Natural killer cell (primary cell): Measurements from ENCODE around the gene CNKSR3. TPM values are rescaled to one million over a fixed set of nuclear protein-coding genes. Genes with fewer than 3 reads are reported as not detected.

Experiments
- ATAC-seq, 3 donors: fragments of 150-1000 bp in 2 of 3; fragments of 200-7000 bp in 1 of 3; cut with Tn5 transposase; 1 replicate in 1 of 3; 2 replicates in 2 of 3; pipeline ENCODE4 v1.10.0; 2021; ENCODE audit warnings: mild to moderate bottlenecking in 2 of 3, moderate library complexity in 2 of 3
- DNase-seq, 2 donors: peaks; one replicate each; pipeline versions ENCODE4 v3.0.0 to v3.0.0-alpha.2; 2013 to 2021; ENCODE audit warnings: mixed read lengths in 1 of 2
- H3K27ac ChIP-seq: one replicate; pipeline ENCODE4 v1.5.1; 2013; ENCODE audit warnings: mild to moderate bottlenecking, low read length
- H3K27me3 ChIP-seq: one replicate; pipeline ENCODE4 v1.6.1; 2013; ENCODE audit warnings: low read length; ENCODE audit not compliant: control insufficient read depth, insufficient read depth
- H3K36me3 ChIP-seq: one replicate; pipeline ENCODE4 v1.6.1; 2013; ENCODE audit warnings: low read length; ENCODE audit not compliant: control insufficient read depth, insufficient read depth
- H3K4me1 ChIP-seq: one replicate; pipeline ENCODE4 v1.6.1; 2013; ENCODE audit warnings: low read length; ENCODE audit not compliant: control insufficient read depth, insufficient read depth
- H3K4me3 ChIP-seq: one replicate; pipeline ENCODE4 v1.5.1; 2013; ENCODE audit warnings: low read length
- H3K9me3 ChIP-seq: one replicate; pipeline ENCODE4 v1.6.1; 2013; ENCODE audit warnings: low read length; ENCODE audit not compliant: control insufficient read depth, insufficient read depth
- H3K27ac Mint-ChIP-seq, 2 donors: one replicate each; pipeline ENCODE4 v1.8.0; 2022; ENCODE audit warnings: mild to moderate bottlenecking in 2 of 2, mixed read lengths in 2 of 2, moderate library complexity in 1 of 2
- H3K27me3 Mint-ChIP-seq, 2 donors: one replicate each; pipeline ENCODE4 v1.8.0; 2022; ENCODE audit warnings: low read depth in 2 of 2, mixed read lengths in 2 of 2
- H3K36me3 Mint-ChIP-seq: one replicate; pipeline ENCODE4 v1.8.0; 2022; ENCODE audit warnings: mixed read lengths
- H3K4me1 Mint-ChIP-seq, 2 donors: one replicate each; pipeline ENCODE4 v1.8.0; 2022; ENCODE audit warnings: mixed read lengths in 2 of 2
- H3K4me3 Mint-ChIP-seq: one replicate; pipeline ENCODE4 v1.8.0; 2022; ENCODE audit warnings: mild to moderate bottlenecking, moderate library complexity, mixed read lengths
- H3K9me3 Mint-ChIP-seq, 2 donors: one replicate each; pipeline ENCODE4 v1.8.0; 2022; ENCODE audit warnings: mixed read lengths in 2 of 2
- WGBS: methylation state at CpG from one replicate; pipeline ENCODE4 v1.1.7; 2013; ENCODE audit warnings: missing lambda C conversion rate; ENCODE audit not compliant: insufficient coverage; 5-methylcytosine and 5-hydroxymethylcytosine counted together
- intact Hi-C: fragments of 100-400 bp; cut with micrococcal nuclease; formaldehyde crosslinking; loops from one replicate; pipeline ENCODE4 v1.14.2; 2022
- total RNA-seq, 4 donors: library from RNA; stranded (reverse); fragments of 120-200 nt in 1 of 4; gene quantifications; one replicate each; pipeline versions ENCODE4 v1.2.3 to v1.2.4, GENCODE V29; 2013 to 2022
- TF ChIP-seq, protein P1 (sequence below): fragments of 200-600 bp; IDR thresholded peaks from one replicate; pipeline ENCODE4 v1.8.0; 2022; ENCODE audit warnings: antibody characterized with exemption

The CNKSR3 gene
- total RNA-seq, 3 donors from 2014 or later (not counting 1 experiment from before 2014, with no cell fraction given) = 0.18 TPM; not detected in 2

GRCh38 chr6:154388803-154389202 is 121.7 kb downstream of the CNKSR3 start:
- TF ChIP-seq, protein P1, sequence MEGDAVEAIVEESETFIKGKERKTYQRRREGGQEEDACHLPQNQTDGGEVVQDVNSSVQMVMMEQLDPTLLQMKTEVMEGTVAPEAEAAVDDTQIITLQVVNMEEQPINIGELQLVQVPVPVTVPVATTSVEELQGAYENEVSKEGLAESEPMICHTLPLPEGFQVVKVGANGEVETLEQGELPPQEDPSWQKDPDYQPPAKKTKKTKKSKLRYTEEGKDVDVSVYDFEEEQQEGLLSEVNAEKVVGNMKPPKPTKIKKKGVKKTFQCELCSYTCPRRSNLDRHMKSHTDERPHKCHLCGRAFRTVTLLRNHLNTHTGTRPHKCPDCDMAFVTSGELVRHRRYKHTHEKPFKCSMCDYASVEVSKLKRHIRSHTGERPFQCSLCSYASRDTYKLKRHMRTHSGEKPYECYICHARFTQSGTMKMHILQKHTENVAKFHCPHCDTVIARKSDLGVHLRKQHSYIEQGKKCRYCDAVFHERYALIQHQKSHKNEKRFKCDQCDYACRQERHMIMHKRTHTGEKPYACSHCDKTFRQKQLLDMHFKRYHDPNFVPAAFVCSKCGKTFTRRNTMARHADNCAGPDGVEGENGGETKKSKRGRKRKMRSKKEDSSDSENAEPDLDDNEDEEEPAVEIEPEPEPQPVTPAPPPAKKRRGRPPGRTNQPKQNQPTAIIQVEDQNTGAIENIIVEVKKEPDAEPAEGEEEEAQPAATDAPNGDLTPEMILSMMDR = no peak
- Histone ChIP-seq H3K27me3 (no peaks in the 10 kb centered on the region), H3K9me3 (no peaks in the 10 kb centered on the region), H3K4me1 (no peaks in the 10 kb centered on the region), H3K4me3 (no peak overlapping the region), H3K36me3 (no peaks in the 10 kb centered on the region), H3K27ac (no peak overlapping the region)
- peaks cover 7 to 16% of the 10 kb centered on the region in 2 donors for H3K27me3 Mint-ChIP-seq
- H3K27ac Mint-ChIP-seq = no peak overlapping the region
- no peaks in the 10 kb centered on the region for H3K4me1 Mint-ChIP-seq
- no peak for DNase-seq
- intact Hi-C loops = no loop called here
- 89% methylated on average over 2 of the region's 3 CpGs for WGBS
- H3K36me3 Mint-ChIP-seq = no peaks in the 10 kb centered on the region
- ATAC-seq = no peak
- no peaks in the 10 kb centered on the region for H3K9me3 Mint-ChIP-seq
- H3K4me3 Mint-ChIP-seq = no peak overlapping the region

GRCh38 chr6:154386848-154387717 is 123.4 kb downstream of the CNKSR3 start:
- Mint-ChIP-seq H3K9me3 (no peaks in the 10 kb centered on the region), H3K27ac (no peak overlapping the region), H3K4me3 (no peak overlapping the region), H3K4me1 (no peaks in the 10 kb centered on the region), H3K36me3 (no peaks in the 10 kb centered on the region), H3K27me3 (peaks cover 9 to 22% of the 10 kb centered on the region in 2 donors)
- intact Hi-C loops = no loop called here
- ATAC-seq (no peak), DNase-seq (no peak)
- no peak overlapping the region for H3K4me3 ChIP-seq
- no peaks in the 10 kb centered on the region for H3K27me3 ChIP-seq
- no peaks in the 10 kb centered on the region for H3K36me3 ChIP-seq
- H3K4me1 ChIP-seq = no peaks in the 10 kb centered on the region
- peaks cover 3% of the 10 kb centered on the region for H3K9me3 ChIP-seq
- no peak overlapping the region for H3K27ac ChIP-seq
- WGBS = 81% methylated on average over 4 of the region's 5 CpGs
- TF ChIP-seq, protein P1 = no peak

DNA sequence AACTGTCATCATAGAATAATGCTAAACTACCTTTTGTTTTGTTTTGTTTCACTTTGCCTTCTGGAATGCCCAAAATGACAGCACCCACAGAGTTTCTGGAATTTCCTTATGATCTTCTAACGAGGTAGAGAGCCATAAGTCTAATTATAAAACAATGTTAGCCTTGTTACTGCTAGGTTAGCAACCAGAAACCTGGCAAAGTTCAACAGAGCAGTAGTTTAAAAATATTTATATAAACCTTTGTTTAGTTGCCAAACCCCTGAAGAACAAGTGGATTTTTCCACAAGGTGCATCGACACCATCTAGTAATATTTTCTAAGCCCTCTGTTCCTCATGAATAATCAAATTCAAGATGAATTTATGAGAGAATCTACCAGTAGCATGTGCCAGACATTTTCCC is 126.3 kb downstream of the CNKSR3 start:
- Mint-ChIP-seq H3K27ac (no peak overlapping the region), H3K36me3 (no peaks in the 10 kb centered on the region), H3K9me3 (no peaks in the 10 kb centered on the region), H3K4me3 (no peak overlapping the region), H3K4me1 (no peaks in the 10 kb centered on the region), H3K27me3 (peaks cover 7 to 17% of the 10 kb centered on the region in 2 donors)
- Histone ChIP-seq H3K27me3 (no peaks in the 10 kb centered on the region), H3K4me3 (no peak overlapping the region), H3K4me1 (no peaks in the 10 kb centered on the region), H3K27ac (no peak overlapping the region), H3K9me3 (peaks cover 3% of the 10 kb centered on the region), H3K36me3 (no peaks in the 10 kb centered on the region)
- TF ChIP-seq, protein P1 = no peak
- intact Hi-C loops = no loop called here
- no peak for DNase-seq
- no peak for ATAC-seq
- WGBS = 92% methylated on average over 2 of the region's 2 CpGs
